Neural progenitor cell (in vitro differentiated cells): ENCODE data around the gene CYB561D1.

ENCODE experiments used
- EZH2phosphoT487 ChIP-seq: fragments of 200-600 bp; sonication (generic); IDR thresholded peaks from 2 replicates; pipeline ENCODE4 v1.6.1; 2017; ENCODE audit warnings: antibody characterized with exemption
- TF ChIP-seq, protein P1 (sequence below): fragments of 200-600 bp; sonication (generic); IDR thresholded peaks from 2 replicates; pipeline ENCODE4 v1.5.1; 2017; ENCODE audit warnings: antibody characterized with exemption, mild to moderate bottlenecking

DNA sequence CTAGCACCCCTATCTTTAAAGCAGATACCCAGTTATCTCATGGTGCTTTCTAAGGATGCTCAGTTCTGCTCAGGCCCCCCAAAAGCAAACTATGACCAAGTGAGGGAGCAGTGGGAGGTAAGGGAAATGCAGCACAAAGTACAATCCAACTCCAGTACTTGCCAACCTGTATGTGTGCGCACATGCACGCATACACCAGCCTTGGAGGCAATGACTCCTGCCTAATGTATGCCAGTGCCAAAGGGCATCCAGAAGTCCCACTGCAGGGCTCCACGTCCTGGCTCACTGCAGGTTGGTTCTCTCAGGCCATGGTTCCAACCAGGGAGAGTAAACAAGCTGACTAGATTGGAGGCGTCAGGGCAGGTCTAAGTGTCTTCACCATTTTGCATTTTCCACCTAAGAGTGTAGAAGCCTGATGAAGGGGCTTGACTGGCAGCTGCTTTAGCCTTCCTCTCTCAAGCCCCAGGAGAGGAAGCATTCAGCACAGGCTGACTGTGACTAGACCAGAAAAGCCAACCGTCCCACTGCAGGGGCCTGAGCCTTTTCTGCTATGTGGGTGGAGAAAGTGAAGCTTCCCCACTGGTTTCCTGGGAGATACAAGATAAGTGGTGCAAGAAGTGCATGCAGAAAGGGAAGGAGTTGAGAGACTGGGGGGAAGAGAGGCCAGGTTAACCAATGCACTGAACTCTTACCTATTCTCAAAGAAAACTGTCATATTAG, 7.9 kb downstream of the CYB561D1 start:
- TF ChIP-seq, protein P1, sequence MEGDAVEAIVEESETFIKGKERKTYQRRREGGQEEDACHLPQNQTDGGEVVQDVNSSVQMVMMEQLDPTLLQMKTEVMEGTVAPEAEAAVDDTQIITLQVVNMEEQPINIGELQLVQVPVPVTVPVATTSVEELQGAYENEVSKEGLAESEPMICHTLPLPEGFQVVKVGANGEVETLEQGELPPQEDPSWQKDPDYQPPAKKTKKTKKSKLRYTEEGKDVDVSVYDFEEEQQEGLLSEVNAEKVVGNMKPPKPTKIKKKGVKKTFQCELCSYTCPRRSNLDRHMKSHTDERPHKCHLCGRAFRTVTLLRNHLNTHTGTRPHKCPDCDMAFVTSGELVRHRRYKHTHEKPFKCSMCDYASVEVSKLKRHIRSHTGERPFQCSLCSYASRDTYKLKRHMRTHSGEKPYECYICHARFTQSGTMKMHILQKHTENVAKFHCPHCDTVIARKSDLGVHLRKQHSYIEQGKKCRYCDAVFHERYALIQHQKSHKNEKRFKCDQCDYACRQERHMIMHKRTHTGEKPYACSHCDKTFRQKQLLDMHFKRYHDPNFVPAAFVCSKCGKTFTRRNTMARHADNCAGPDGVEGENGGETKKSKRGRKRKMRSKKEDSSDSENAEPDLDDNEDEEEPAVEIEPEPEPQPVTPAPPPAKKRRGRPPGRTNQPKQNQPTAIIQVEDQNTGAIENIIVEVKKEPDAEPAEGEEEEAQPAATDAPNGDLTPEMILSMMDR = no peak
- no peak for TF ChIP-seq EZH2phosphoT487
